Measurements from ENCODE around the gene LCN12. TPM values are rescaled to one million over a fixed set of nuclear protein-coding genes. Genes with fewer than 3 reads are reported as not detected.

The LCN12 gene
- total RNA-seq, 1 experiment from 2014 or later, result 4.2 TPM

- BruUV-seq (replicated peaks), result no TSS peak
- TF ChIP-seq ZNF274 (IDR thresholded peaks at IDR 0.05; ENCODE audit: low read depth, low read length), result no peak
- TF ChIP-seq, protein P1, sequence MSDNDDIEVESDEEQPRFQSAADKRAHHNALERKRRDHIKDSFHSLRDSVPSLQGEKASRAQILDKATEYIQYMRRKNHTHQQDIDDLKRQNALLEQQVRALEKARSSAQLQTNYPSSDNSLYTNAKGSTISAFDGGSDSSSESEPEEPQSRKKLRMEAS (IDR thresholded peaks at IDR 0.05), result no peak
- no peak for TF ChIP-seq POLR2AphosphoS5 (IDR thresholded peaks at IDR 0.05; ENCODE audit: low read depth, low read length)
- TF ChIP-seq, protein P2, sequence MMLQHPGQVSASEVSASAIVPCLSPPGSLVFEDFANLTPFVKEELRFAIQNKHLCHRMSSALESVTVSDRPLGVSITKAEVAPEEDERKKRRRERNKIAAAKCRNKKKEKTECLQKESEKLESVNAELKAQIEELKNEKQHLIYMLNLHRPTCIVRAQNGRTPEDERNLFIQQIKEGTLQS (IDR thresholded peaks at IDR 0.05), result no peak
- no peak for TF ChIP-seq FOSL1 (IDR thresholded peaks at IDR 0.05; ENCODE audit: low read depth)
- TF ChIP-seq CBX3 (IDR thresholded peaks at IDR 0.05; ENCODE audit: low read depth), result no peak
- TF ChIP-seq SRF (IDR thresholded peaks at IDR 0.05; ENCODE audit: low read depth), result no peak
- no peak for TF ChIP-seq TCF7L2 (IDR thresholded peaks at IDR 0.05; ENCODE audit: borderline replicate concordance, extremely low read depth, insufficient read depth, insufficient read length)
- TF ChIP-seq EGR1 (IDR thresholded peaks at IDR 0.05; ENCODE audit: low read depth), result no peak
- TF ChIP-seq SIN3A (IDR thresholded peaks at IDR 0.05; ENCODE audit: low read depth), result no peak
- TF ChIP-seq JUND (IDR thresholded peaks at IDR 0.05), result no peak
- no peak for TF ChIP-seq YY1 (IDR thresholded peaks at IDR 0.05; ENCODE audit: extremely low read depth, insufficient replicate concordance, low read depth, low read length)
- TF ChIP-seq SP1 (IDR thresholded peaks at IDR 0.05; ENCODE audit: low read depth), result no peak
- TF ChIP-seq REST (IDR thresholded peaks at IDR 0.05; ENCODE audit: low read depth), result no peak
- no peak for TF ChIP-seq CEBPB (IDR thresholded peaks at IDR 0.05; ENCODE audit: low read depth)
- TF ChIP-seq EZH2 (IDR thresholded peaks at IDR 0.05), result no peak
- TF ChIP-seq ZFX (IDR thresholded peaks at IDR 0.05), result no peak
- no peak for TF ChIP-seq POLR2A (IDR thresholded peaks at IDR 0.05; ENCODE audit: borderline replicate concordance, extremely low read depth, insufficient read depth, insufficient read length)
- no peak for TF ChIP-seq ELF1 (IDR thresholded peaks at IDR 0.05; ENCODE audit: borderline replicate concordance, low read depth)
- ChIA-PET POLR2A (no interaction called here), RAD21 (ENCODE audit: low non-redundant PET in 1 of 2, low total read pairs in 2 of 2, uncharacterized antibody in 2 of 2, unreplicated experiment in 2 of 2) (no interaction called here), CTCF (no interaction called here)
- Histone ChIP-seq H3K9ac (ENCODE audit: low read length) (no peak overlapping the region), H3K27me3 (ENCODE audit: insufficient read depth, low read length) (no peaks in the 10 kb centered on the region), H3K4me2 (ENCODE audit: low read length) (no peak overlapping the region), H3K4me3 (replicated peaks in 1 of 2; ENCODE audit: low read depth in 1 of 2, low read length in 2 of 2) (no peak overlapping the region), H2AFZ (ENCODE audit: low read depth, low read length, poor library complexity, severe bottlenecking) (no peak overlapping the region), H3K9me2 (ENCODE audit: insufficient read depth) (no peaks in the 10 kb centered on the region), H3K36me3 (ENCODE audit: control insufficient read depth in 1 of 2, insufficient read depth in 2 of 2, low read length in 2 of 2) (peaks cover 12 to 35% of the 10 kb centered on the region in 2 experiments; a peak in 3 of 4 replicates), H3K79me2 (ENCODE audit: insufficient read depth, low read length) (no peaks in the 10 kb centered on the region), H3K4me1 (ENCODE audit: control insufficient read depth in 1 of 2, insufficient read depth in 2 of 2, low read length in 2 of 2) (no peaks in the 10 kb centered on the region), H4K20me1 (ENCODE audit: insufficient read depth) (no peaks in the 10 kb centered on the region), H3K27ac (ENCODE audit: low read depth, low read length) (no peak overlapping the region), H3K9me3 (ENCODE audit: control insufficient read depth in 1 of 2, insufficient read depth in 1 of 2, low read depth in 1 of 2, low read length in 2 of 2) (no peaks in the 10 kb centered on the region)
- intact Hi-C loops (cut with micrococcal nuclease), result no loop called here
- ATAC-seq, result no peak
- no peak for DNase-seq (ENCODE audit: low read depth, low spot score)
Measured at GRCh38 chr9:136922540-136922939, 29.5 kb upstream of the LCN12 start.
